ENCODE data around the gene C1QTNF12. TPM values are rescaled to one million over a fixed set of nuclear protein-coding genes. Genes with fewer than 3 reads are reported as not detected.

The C1QTNF12 gene
- total RNA-seq, 4 donors from 2014 or later, result 3.1 to 8.2 TPM; not detected in 2

GRCh38 chr1:1226566-1227362, 19.8 kb downstream of the C1QTNF12 start:
- H3K27me3 ChIP-seq, result no peaks in the 10 kb centered on the region
- peaks cover 0 to 15% of the 10 kb centered on the region in 2 donors for H3K4me1 ChIP-seq
- H3K27ac ChIP-seq, result no peak overlapping the region
- H3K36me3 ChIP-seq, result no peaks in the 10 kb centered on the region
- intact Hi-C loops (cut with DNase I; ENCODE audit: low total_unique reads), result no loop called here
- H3K9me3 ChIP-seq, result no peaks in the 10 kb centered on the region
- DNase-seq, result no peak
- TF ChIP-seq, protein P1, sequence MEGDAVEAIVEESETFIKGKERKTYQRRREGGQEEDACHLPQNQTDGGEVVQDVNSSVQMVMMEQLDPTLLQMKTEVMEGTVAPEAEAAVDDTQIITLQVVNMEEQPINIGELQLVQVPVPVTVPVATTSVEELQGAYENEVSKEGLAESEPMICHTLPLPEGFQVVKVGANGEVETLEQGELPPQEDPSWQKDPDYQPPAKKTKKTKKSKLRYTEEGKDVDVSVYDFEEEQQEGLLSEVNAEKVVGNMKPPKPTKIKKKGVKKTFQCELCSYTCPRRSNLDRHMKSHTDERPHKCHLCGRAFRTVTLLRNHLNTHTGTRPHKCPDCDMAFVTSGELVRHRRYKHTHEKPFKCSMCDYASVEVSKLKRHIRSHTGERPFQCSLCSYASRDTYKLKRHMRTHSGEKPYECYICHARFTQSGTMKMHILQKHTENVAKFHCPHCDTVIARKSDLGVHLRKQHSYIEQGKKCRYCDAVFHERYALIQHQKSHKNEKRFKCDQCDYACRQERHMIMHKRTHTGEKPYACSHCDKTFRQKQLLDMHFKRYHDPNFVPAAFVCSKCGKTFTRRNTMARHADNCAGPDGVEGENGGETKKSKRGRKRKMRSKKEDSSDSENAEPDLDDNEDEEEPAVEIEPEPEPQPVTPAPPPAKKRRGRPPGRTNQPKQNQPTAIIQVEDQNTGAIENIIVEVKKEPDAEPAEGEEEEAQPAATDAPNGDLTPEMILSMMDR (IDR thresholded peaks at IDR 0.05), result no peak
- no peak for TF ChIP-seq POLR2A (IDR thresholded peaks at IDR 0.05)
- no peak overlapping the region for H3K4me3 ChIP-seq

DNA sequence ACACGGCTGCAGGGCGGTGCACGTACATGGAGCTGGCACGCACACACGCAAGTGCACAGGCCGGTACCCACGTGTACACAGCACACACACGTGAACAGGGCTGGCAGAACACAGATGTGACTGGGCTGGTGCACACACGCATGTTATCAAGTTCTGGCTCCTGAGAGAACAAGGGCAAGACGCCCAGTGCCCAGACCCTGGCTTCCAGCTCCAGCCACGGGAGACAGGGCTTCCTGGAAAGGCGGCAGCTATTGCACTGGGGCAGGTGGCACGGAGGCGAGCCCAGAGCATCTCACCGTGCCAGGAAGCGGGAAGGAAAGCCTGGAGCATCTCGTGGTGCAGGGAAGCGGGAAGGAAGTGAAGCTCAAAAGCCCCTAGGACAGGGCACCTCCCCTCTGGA, 20.6 kb downstream of the C1QTNF12 start:
- no peaks in the 10 kb centered on the region for H3K36me3 ChIP-seq
- no peak for DNase-seq
- H3K27ac ChIP-seq, result no peak overlapping the region
- no peaks in the 10 kb centered on the region for H3K27me3 ChIP-seq
- no peaks in the 10 kb centered on the region for H3K9me3 ChIP-seq
- no peak overlapping the region for H3K4me3 ChIP-seq
- no peak for TF ChIP-seq POLR2A (IDR thresholded peaks at IDR 0.05)
- TF ChIP-seq, protein P1 (IDR thresholded peaks at IDR 0.05), result no peak
- intact Hi-C loops (cut with DNase I; ENCODE audit: low total_unique reads), result no loop called here
- H3K4me1 ChIP-seq, result peaks cover 0 to 15% of the 10 kb centered on the region in 2 donors

DNA sequence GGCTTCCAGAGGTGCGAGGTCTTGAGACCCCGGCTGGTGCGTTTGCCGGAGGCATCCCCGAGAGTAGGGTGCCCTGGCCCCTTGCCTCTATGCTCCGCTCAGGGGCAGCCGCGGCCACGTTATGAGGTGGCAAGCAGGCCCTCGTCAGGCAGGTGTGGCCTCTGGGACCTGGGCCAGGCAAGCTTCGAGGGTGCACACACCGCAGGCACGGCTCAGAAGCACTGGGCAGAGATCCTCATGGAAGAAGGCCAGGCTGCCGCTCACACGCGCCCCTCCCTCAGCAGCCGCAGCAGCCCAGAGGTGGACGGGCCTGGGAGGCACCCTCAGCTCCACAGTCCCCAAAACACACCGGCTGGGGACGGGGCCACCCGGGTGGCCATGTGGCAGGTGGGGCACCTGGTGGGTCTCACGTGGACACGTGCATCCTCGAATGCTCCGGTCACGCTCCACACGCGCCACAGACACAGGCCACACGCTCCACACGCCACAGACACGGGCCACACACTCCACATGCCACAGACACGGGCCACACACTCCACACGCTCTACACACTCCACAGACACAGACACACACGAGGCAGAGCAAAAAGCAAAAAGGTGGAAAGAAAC, 21.2 kb downstream of the C1QTNF12 start:
- no peak for DNase-seq
- H3K4me1 ChIP-seq, result peaks cover 0 to 11% of the 10 kb centered on the region in 2 donors
- H3K9me3 ChIP-seq, result no peaks in the 10 kb centered on the region
- no peaks in the 10 kb centered on the region for H3K36me3 ChIP-seq
- no peak for TF ChIP-seq POLR2A (IDR thresholded peaks at IDR 0.05)
- TF ChIP-seq, protein P1 (IDR thresholded peaks at IDR 0.05), result no peak
- intact Hi-C loops (cut with DNase I; ENCODE audit: low total_unique reads), result no loop called here
- H3K27me3 ChIP-seq, result no peaks in the 10 kb centered on the region
- H3K27ac ChIP-seq, result no peak overlapping the region
- H3K4me3 ChIP-seq, result no peak overlapping the region

DNA sequence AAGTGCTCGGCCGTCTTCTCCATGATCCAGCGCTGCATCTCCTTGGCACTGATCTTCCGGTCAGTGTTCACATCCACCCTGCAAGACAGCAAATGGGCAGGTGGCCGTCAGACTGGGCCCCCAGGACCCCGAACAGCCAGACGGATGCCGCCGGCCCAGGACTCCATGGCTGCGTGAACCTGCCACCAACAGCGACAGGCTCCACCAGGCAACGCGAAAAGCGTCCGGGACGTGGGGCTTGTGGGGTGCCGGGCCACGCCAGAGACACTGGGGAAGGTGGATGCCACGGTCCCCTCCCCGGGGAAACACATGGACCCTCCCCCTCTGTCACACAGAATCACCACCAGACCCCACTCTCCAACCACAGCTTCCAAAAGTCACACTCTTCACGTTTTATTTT, 22.6 kb downstream of the C1QTNF12 start:
- Histone ChIP-seq H3K27ac (no peak overlapping the region), H3K9me3 (no peaks in the 10 kb centered on the region), H3K27me3 (no peaks in the 10 kb centered on the region), H3K36me3 (no peaks in the 10 kb centered on the region), H3K4me1 (no peaks in the 10 kb centered on the region), H3K4me3 (no peak overlapping the region)
- TF ChIP-seq, protein P1 (IDR thresholded peaks at IDR 0.05), result no peak
- no peak for TF ChIP-seq POLR2A (IDR thresholded peaks at IDR 0.05)
- intact Hi-C loops (cut with DNase I; ENCODE audit: low total_unique reads), result no loop called here
- no peak for DNase-seq

DNA sequence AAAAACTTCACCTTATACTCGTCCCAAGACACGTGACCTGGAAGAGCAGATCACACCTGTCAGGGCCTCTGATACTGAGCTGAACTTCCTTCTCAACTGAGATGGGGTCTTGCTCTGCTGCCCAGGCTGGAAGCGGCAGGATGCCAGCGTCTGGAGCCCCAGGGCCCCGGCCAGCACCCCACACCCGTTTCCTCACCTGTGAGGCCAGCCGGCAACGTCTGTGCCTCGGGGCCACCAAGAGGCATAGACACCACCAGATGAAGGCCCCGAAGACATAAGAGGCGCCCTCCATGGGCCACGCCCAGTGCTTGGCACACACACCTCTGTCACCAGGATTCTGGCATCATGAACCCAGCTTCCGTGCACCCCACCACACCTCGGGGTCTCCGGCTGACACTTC, 23.2 kb downstream of the C1QTNF12 start:
- Histone ChIP-seq H3K36me3 (no peaks in the 10 kb centered on the region), H3K27me3 (no peaks in the 10 kb centered on the region), H3K9me3 (no peaks in the 10 kb centered on the region), H3K4me3 (no peak overlapping the region), H3K4me1 (no peaks in the 10 kb centered on the region), H3K27ac (no peak overlapping the region)
- intact Hi-C loops (cut with DNase I; ENCODE audit: low total_unique reads), result no loop called here
- no peak for TF ChIP-seq POLR2A (IDR thresholded peaks at IDR 0.05)
- TF ChIP-seq, protein P1 (IDR thresholded peaks at IDR 0.05), result no peak
- no peak for DNase-seq
